Activated naive CD4-positive, alpha-beta T cell treated with anti-CD3 and anti-CD28 coated beads, Interleukin-2, amount 50 U/mL, for 24 hours (primary cell): ENCODE measurements around the gene SFT2D3.
A peak's percentile ranks its signal among the peaks of the same experiment; 100 is the strongest.
"Not testable (repeated sequence)": the region's sequence is repeated elsewhere in the genome, so short reads cannot be mapped to it uniquely, and the experiment has no call there.

ENCODE experiments used
- H3K27ac Mint-ChIP-seq: one replicate; pipeline ENCODE4 v1.8.0; 2021; ENCODE audit warnings: mild to moderate bottlenecking, mixed read lengths
- H3K27me3 Mint-ChIP-seq: one replicate; pipeline ENCODE4 v1.8.0; 2021; ENCODE audit warnings: mixed read lengths
- H3K36me3 Mint-ChIP-seq: one replicate; pipeline ENCODE4 v1.8.0; 2021; ENCODE audit warnings: mixed read lengths
- H3K4me1 Mint-ChIP-seq: one replicate; pipeline ENCODE4 v1.8.0; 2021; ENCODE audit warnings: mixed read lengths
- H3K4me3 Mint-ChIP-seq: one replicate; pipeline ENCODE4 v1.8.0; 2021; ENCODE audit warnings: mild to moderate bottlenecking, mixed read lengths
- H3K9me3 Mint-ChIP-seq: one replicate; pipeline ENCODE4 v1.8.0; 2021; ENCODE audit warnings: mixed read lengths

The SFT2D3 gene

GRCh38 chr2:127735537-127736399 is 34.5 kb downstream of the SFT2D3 start:
- Mint-ChIP-seq H3K9me3 (no peaks in the 10 kb centered on the region), H3K27me3 (no peaks in the 10 kb centered on the region), H3K27ac (no peak overlapping the region), H3K4me3 (no peak overlapping the region), H3K36me3 (peaks cover 17% of the 10 kb centered on the region), H3K4me1 (peaks cover 22% of the 10 kb centered on the region)

- H3K27ac Mint-ChIP-seq: no peak overlapping the region
- H3K27me3 Mint-ChIP-seq: no peaks in the 10 kb centered on the region
- peaks cover 25% of the 10 kb centered on the region for H3K4me1 Mint-ChIP-seq
- H3K9me3 Mint-ChIP-seq: no peaks in the 10 kb centered on the region
- no peak overlapping the region for H3K4me3 Mint-ChIP-seq
- peaks cover 22% of the 10 kb centered on the region for H3K36me3 Mint-ChIP-seq
Measured at GRCh38 chr2:127737892-127738291, 36.6 kb downstream of the SFT2D3 start.

DNA sequence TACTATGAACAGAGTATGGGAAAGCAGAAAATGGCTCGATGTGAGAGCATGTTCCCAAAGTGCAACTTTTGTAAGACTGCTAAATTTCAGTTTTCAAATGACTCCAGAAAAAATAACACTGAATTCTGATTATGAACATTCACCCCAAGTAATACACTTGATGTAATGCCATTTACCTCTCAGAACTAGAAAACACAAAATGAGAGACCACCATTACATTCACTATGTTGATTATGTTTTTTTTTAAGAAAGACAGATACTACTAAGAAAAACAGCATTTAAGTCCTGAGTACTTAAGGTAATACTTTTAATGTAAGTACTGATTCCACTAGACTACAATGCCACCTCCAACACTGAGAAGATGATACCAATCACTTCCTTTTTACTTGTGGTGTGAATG is 38.5 kb downstream of the SFT2D3 start:
- Mint-ChIP-seq H3K9me3 (no peaks in the 10 kb centered on the region), H3K27ac (no peak overlapping the region), H3K27me3 (no peaks in the 10 kb centered on the region), H3K4me1 (peaks cover 40% of the 10 kb centered on the region), H3K36me3 (peaks cover 28% of the 10 kb centered on the region), H3K4me3 (no peak overlapping the region)

- Mint-ChIP-seq H3K27me3 (no peaks in the 10 kb centered on the region), H3K4me3 (no peak overlapping the region), H3K4me1 (peaks cover 41% of the 10 kb centered on the region)
Measured at GRCh38 chr2:127740665-127741288, 39.5 kb downstream of the SFT2D3 start.

DNA sequence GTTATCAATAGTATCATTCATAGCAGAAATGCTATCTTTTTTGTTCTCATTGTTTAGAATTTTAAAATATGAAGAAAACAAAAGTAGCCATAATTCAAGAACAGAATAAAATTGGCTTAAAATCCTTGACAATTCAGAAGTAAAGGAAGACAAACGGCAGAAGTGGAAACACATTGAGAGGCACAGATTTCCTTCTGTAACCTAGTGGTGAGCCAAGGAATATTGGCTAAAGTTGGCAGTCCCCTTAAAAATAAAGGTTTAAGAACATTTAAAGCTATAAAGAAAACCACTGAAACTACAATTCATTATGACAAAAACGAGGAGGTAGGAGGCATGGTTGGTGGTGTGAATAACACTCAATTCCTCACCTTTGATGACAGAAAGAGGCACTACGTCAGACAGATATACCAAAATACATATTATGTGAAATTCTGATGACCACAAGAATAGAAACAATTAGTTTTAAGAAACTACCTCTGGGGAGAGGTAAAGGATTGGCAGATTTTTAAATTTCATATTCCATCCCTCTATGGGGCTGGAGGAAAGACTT is 42.3 kb downstream of the SFT2D3 start:
- Mint-ChIP-seq H3K27ac (peak overlapping the region; percentile 53), H3K27me3 (no peaks in the 10 kb centered on the region), H3K36me3 (peaks cover 35% of the 10 kb centered on the region), H3K4me1 (peaks cover 32% of the 10 kb centered on the region), H3K9me3 (no peaks in the 10 kb centered on the region), H3K4me3 (no peak overlapping the region)

More at GRCh38 chr2:127740665-127741288, 39.5 kb downstream of the SFT2D3 start:
- H3K27ac Mint-ChIP-seq: no peak overlapping the region
- H3K9me3 Mint-ChIP-seq: no peaks in the 10 kb centered on the region
- peaks cover 31% of the 10 kb centered on the region for H3K36me3 Mint-ChIP-seq

GRCh38 chr2:127747621-127748020 is 46.3 kb downstream of the SFT2D3 start:
- Mint-ChIP-seq H3K27ac (no peak overlapping the region), H3K4me1 (peaks cover 19% of the 10 kb centered on the region), H3K4me3 (no peak overlapping the region), H3K9me3 (no peaks in the 10 kb centered on the region), H3K36me3 (peaks cover 21% of the 10 kb centered on the region), H3K27me3 (no peaks in the 10 kb centered on the region)

GRCh38 chr2:127749537-127749936 is 48.2 kb downstream of the SFT2D3 start:
- H3K4me1 Mint-ChIP-seq, H3K27me3 Mint-ChIP-seq, H3K27ac Mint-ChIP-seq, H3K9me3 Mint-ChIP-seq, H3K4me3 Mint-ChIP-seq: not testable (repeated sequence)
- peaks cover 18% of the 10 kb centered on the region for H3K36me3 Mint-ChIP-seq

- Mint-ChIP-seq H3K4me1 (peaks cover 11% of the 10 kb centered on the region), H3K27ac (no peak overlapping the region), H3K27me3 (no peaks in the 10 kb centered on the region), H3K4me3 (no peak overlapping the region), H3K36me3 (peaks cover 7% of the 10 kb centered on the region), H3K9me3 (no peaks in the 10 kb centered on the region)
Measured at GRCh38 chr2:127753374-127753773, 52.1 kb downstream of the SFT2D3 start.

GRCh38 chr2:127754186-127754585 is 52.9 kb downstream of the SFT2D3 start:
- H3K36me3 Mint-ChIP-seq: peaks cover 7% of the 10 kb centered on the region
- no peaks in the 10 kb centered on the region for H3K9me3 Mint-ChIP-seq
- no peak overlapping the region for H3K4me3 Mint-ChIP-seq
- H3K27me3 Mint-ChIP-seq: no peaks in the 10 kb centered on the region
- H3K27ac Mint-ChIP-seq: no peak overlapping the region
- peaks cover 11% of the 10 kb centered on the region for H3K4me1 Mint-ChIP-seq
